ENCODE measurements around the gene PTPRB. TPM values are rescaled to one million over a fixed set of nuclear protein-coding genes. Genes with fewer than 3 reads are reported as not detected.

The PTPRB gene
- total RNA-seq, 2 donors from 2014 or later, result 0.22 TPM; not detected in 1

GRCh38 chr12:70467918-70468733 is 169.1 kb downstream of the PTPRB start:
- H3K27ac ChIP-seq (ENCODE audit: low read depth, low read length), result no peak overlapping the region
- no peaks in the 10 kb centered on the region for H3K27me3 ChIP-seq (ENCODE audit: control insufficient read depth, insufficient read depth, low read length, poor library complexity, severe bottlenecking)
- no peak for TF ChIP-seq CTCF (conservative IDR thresholded peaks at IDR 0.05)
- no peak overlapping the region for H3K9ac ChIP-seq (ENCODE audit: extremely low read depth, low read length, poor library complexity, severe bottlenecking)
- Mint-ChIP-seq H3K36me3 (ENCODE audit: low read depth) (peaks cover 6% of the 10 kb centered on the region), H3K27me3 (ENCODE audit: insufficient read depth) (no peaks in the 10 kb centered on the region), H3K4me1 (no peaks in the 10 kb centered on the region), H3K27ac (no peak overlapping the region), H3K9me3 (peaks cover 26% of the 10 kb centered on the region), H3K4me3 (no peak overlapping the region)
- H3K9me3 ChIP-seq (ENCODE audit: control insufficient read depth, low read length), result peaks cover 20% of the 10 kb centered on the region
- no peaks in the 10 kb centered on the region for H3K4me1 ChIP-seq (ENCODE audit: control insufficient read depth, insufficient read depth, low read length)
- 93 to 94% methylated on average over 3 to 10 of the region's 10 CpGs for WGBS, 2 experiments (ENCODE audit: insufficient coverage in 1 of 2, insufficient read length in 1 of 2)
- DNase-seq, result no peak
- H3K36me3 ChIP-seq (ENCODE audit: control insufficient read depth, insufficient read depth, low read length), result no peaks in the 10 kb centered on the region
- no peak overlapping the region for H3K4me3 ChIP-seq (ENCODE audit: low read length)

GRCh38 chr12:70467476-70467875 is 169.8 kb downstream of the PTPRB start:
- Mint-ChIP-seq H3K4me1 (no peaks in the 10 kb centered on the region), H3K36me3 (ENCODE audit: low read depth) (peaks cover 6% of the 10 kb centered on the region), H3K27ac (no peak overlapping the region), H3K9me3 (peaks cover 27% of the 10 kb centered on the region), H3K4me3 (no peak overlapping the region), H3K27me3 (ENCODE audit: insufficient read depth) (no peaks in the 10 kb centered on the region)
- Histone ChIP-seq H3K9ac (ENCODE audit: extremely low read depth, low read length, poor library complexity, severe bottlenecking) (no peak overlapping the region), H3K27me3 (ENCODE audit: control insufficient read depth, insufficient read depth, low read length, poor library complexity, severe bottlenecking) (no peaks in the 10 kb centered on the region), H3K4me1 (ENCODE audit: control insufficient read depth, insufficient read depth, low read length) (no peaks in the 10 kb centered on the region), H3K36me3 (ENCODE audit: control insufficient read depth, insufficient read depth, low read length) (no peaks in the 10 kb centered on the region), H3K4me3 (ENCODE audit: low read length) (no peak overlapping the region), H3K27ac (ENCODE audit: low read depth, low read length) (no peak overlapping the region), H3K9me3 (ENCODE audit: control insufficient read depth, low read length) (peaks cover 23% of the 10 kb centered on the region)
- 91% methylated on average over 2 of the region's 2 CpGs; no CpG with 5 or more reads in 1 of the 2 experiments for WGBS, 2 experiments (ENCODE audit: insufficient coverage in 1 of 2, insufficient read length in 1 of 2)
- no peak for DNase-seq
- no peak for TF ChIP-seq CTCF (conservative IDR thresholded peaks at IDR 0.05)

- H3K9me3 ChIP-seq (ENCODE audit: control insufficient read depth, low read length), result peaks cover 23% of the 10 kb centered on the region
- H3K4me3 Mint-ChIP-seq, result no peak overlapping the region
Observed at GRCh38 chr12:70466753-70467152, 170.5 kb downstream of the PTPRB start.

More at GRCh38 chr12:70466753-70467152, 170.5 kb downstream of the PTPRB start:
- TF ChIP-seq CTCF (conservative IDR thresholded peaks at IDR 0.05), result no peak
- peaks cover 6% of the 10 kb centered on the region for H3K36me3 Mint-ChIP-seq (ENCODE audit: low read depth)
- no peaks in the 10 kb centered on the region for H3K4me1 Mint-ChIP-seq
- H3K27me3 ChIP-seq (ENCODE audit: control insufficient read depth, insufficient read depth, low read length, poor library complexity, severe bottlenecking), result no peaks in the 10 kb centered on the region
- H3K27me3 Mint-ChIP-seq (ENCODE audit: insufficient read depth), result no peaks in the 10 kb centered on the region
- no peak overlapping the region for H3K9ac ChIP-seq (ENCODE audit: extremely low read depth, low read length, poor library complexity, severe bottlenecking)
- no peaks in the 10 kb centered on the region for H3K36me3 ChIP-seq (ENCODE audit: control insufficient read depth, insufficient read depth, low read length)
- no peak overlapping the region for H3K27ac Mint-ChIP-seq
- H3K9me3 Mint-ChIP-seq, result peaks cover 27% of the 10 kb centered on the region
- H3K4me3 ChIP-seq (ENCODE audit: low read length), result no peak overlapping the region
- no peak for DNase-seq
- 96 to 98% methylated on average over 2 of the region's 2 CpGs for WGBS, 2 experiments (ENCODE audit: insufficient coverage in 1 of 2, insufficient read length in 1 of 2)
- no peak overlapping the region for H3K27ac ChIP-seq (ENCODE audit: low read depth, low read length)
- H3K4me1 ChIP-seq (ENCODE audit: control insufficient read depth, insufficient read depth, low read length), result no peaks in the 10 kb centered on the region
